ENCODE measurements around the gene FLNB. TPM values are rescaled to one million over a fixed set of nuclear protein-coding genes. Genes with fewer than 3 reads are reported as not detected.

The FLNB gene
- total RNA-seq, 2 experiments from 2014 or later, result 26.3 to 28.4 TPM

DNA sequence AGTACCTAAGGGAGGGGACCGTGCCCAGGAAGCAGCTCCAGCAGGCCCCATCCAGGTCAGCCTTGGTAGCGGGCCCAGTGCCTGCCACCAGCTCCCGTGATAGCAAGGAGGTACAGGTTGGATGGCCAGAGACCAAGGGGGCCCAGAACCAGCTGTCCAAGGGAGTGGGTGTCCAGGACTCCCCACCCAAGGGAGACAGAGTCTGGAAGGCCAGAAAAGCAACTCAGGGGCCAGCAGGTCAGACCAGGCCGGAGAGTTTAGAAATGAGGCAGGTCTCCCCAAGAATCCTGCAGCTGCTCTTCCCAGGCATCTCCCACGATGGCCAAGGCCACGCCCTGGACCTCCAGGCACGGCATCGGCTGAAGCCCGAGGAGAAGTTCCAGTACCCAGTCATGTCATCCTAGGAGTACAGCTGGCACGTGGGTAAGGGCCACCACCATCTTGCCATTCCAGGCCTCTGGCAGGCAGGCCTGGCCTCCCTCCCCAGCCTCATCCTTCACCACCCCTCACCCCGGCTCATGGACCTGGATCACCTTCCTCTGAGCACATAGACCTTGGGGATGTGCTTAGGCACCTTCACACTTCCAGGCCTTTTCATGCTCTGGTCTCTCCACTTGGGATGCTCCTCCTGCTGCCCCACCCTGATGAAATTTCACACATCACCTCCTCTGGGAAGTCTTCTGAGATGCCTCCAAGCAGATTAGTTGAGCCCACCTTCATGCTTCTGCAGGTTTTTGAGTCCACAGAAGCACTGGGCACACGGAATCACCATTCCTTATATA lies 172.1 kb downstream of the FLNB start:
- intact Hi-C loops (cut with micrococcal nuclease), result loop anchor here (10.0 kb wide), 1 partner anchor 235 kb away; no protein-coding TSS in a partner anchor

DNA sequence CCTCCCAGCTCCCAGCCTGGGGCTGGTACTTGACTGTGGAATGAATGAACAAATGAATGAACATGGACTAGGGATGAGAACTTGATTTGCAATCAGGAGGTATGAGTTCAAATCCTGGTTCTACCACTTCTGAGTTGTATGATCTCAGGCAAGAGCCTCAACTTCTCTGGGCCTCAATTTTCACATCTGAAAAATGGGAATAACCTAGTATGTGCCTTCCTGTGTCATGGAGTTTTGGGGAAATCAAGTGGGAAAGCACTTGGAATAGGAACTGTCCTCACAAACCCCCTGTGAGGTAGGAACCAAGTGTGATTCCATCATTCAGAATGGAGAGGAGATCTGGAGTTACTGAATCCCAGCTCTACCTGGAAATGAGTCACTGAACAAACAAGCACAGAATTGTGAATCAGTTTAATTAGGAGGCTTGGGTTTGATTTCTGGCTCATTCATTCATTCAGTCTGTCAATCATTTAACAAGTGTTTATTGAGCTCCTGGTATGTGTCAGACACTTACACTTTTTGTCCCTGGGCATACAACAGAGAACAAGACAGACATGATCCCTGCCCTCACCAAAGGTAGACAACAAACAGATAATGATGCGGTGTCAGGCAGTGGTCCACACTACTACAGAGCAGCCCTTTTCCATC lies 172.8 kb downstream of the FLNB start:
- Mint-ChIP-seq H3K27me3 (peaks cover 4% of the 10 kb centered on the region), H3K27ac (no peak overlapping the region), H3K4me1 (ENCODE audit: low read depth) (peaks cover 14% of the 10 kb centered on the region), H3K36me3 (ENCODE audit: low read depth) (no peaks in the 10 kb centered on the region), H3K9me3 (no peaks in the 10 kb centered on the region), H3K4me3 (no peak overlapping the region)
- POLR2A ChIA-PET, result no interaction called here
- ATAC-seq (no peak), DNase-seq (no peak)
- intact Hi-C loops (cut with micrococcal nuclease), result loop anchor here (10.0 kb wide), 1 partner anchor 234 kb away; no protein-coding TSS in a partner anchor
- TF ChIP-seq, protein P1, sequence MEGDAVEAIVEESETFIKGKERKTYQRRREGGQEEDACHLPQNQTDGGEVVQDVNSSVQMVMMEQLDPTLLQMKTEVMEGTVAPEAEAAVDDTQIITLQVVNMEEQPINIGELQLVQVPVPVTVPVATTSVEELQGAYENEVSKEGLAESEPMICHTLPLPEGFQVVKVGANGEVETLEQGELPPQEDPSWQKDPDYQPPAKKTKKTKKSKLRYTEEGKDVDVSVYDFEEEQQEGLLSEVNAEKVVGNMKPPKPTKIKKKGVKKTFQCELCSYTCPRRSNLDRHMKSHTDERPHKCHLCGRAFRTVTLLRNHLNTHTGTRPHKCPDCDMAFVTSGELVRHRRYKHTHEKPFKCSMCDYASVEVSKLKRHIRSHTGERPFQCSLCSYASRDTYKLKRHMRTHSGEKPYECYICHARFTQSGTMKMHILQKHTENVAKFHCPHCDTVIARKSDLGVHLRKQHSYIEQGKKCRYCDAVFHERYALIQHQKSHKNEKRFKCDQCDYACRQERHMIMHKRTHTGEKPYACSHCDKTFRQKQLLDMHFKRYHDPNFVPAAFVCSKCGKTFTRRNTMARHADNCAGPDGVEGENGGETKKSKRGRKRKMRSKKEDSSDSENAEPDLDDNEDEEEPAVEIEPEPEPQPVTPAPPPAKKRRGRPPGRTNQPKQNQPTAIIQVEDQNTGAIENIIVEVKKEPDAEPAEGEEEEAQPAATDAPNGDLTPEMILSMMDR (IDR thresholded peaks at IDR 0.05), result no peak
- CTCF ChIA-PET, result interaction anchor here (1.0 to 16.9 kb wide), 5 partner anchors 8 to 125 kb away, joined by 3 to 264 read pairs (median 6); partner anchors contain the start of genes HTD2 and RPP14

More for the DNA sequence above, 172.1 kb downstream of the FLNB start:
- TF ChIP-seq, protein P1 (IDR thresholded peaks at IDR 0.05), result no peak
- ChIA-PET CTCF (interaction anchor here (1.0 to 16.9 kb wide), 7 partner anchors 9 to 172 kb away, joined by 3 to 264 read pairs (median 25); partner anchors contain the start of genes FLNB, HTD2 and RPP14), POLR2A (interaction anchor here (0.5 to 1.0 kb wide), 2 partner anchors 117 to 119 kb away, joined by 3 read pairs; no protein-coding TSS in a partner anchor)
- DNase-seq, result no peak
- Mint-ChIP-seq H3K27me3 (peaks cover 8% of the 10 kb centered on the region), H3K36me3 (ENCODE audit: low read depth) (no peaks in the 10 kb centered on the region), H3K4me1 (ENCODE audit: low read depth) (peaks cover 18% of the 10 kb centered on the region), H3K9me3 (no peaks in the 10 kb centered on the region), H3K27ac (no peak overlapping the region), H3K4me3 (no peak overlapping the region)
- ATAC-seq, result no peak

DNA sequence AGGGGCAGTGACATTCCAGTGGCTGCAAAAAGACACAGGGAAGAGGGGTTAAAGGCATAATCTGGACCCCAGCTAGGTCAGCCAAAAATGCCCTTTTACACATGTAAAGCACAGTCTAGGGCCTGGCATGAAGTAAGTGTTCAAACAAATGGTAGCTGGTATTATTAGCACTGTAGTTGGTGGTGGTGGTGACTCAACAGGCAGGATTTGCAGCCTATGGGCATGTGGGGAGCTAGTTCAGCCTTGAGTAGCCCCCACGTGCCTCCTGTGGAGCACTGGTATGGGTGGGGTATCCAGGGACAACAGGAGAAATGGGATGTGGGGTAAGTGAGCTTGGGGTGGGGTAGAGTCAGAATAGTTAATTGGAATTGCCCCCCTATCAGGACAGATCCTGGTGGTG lies 175.0 kb downstream of the FLNB start:
- ATAC-seq (no peak), DNase-seq (no peak)
- Mint-ChIP-seq H3K27ac (no peak overlapping the region), H3K27me3 (no peaks in the 10 kb centered on the region), H3K4me3 (no peak overlapping the region), H3K4me1 (ENCODE audit: low read depth) (peaks cover 8% of the 10 kb centered on the region), H3K36me3 (ENCODE audit: low read depth) (no peaks in the 10 kb centered on the region), H3K9me3 (no peaks in the 10 kb centered on the region)
- ChIA-PET CTCF (interaction anchor here (1.3 to 16.9 kb wide), 2 partner anchors 33 to 123 kb away, joined by 5 to 264 read pairs; partner anchors contain the start of genes HTD2 and RPP14), POLR2A (no interaction called here)
- TF ChIP-seq, protein P1 (IDR thresholded peaks at IDR 0.05), result no peak
- intact Hi-C loops (cut with micrococcal nuclease), result loop anchor here (10.0 kb wide), 1 partner anchor 232 kb away; no protein-coding TSS in a partner anchor

DNA sequence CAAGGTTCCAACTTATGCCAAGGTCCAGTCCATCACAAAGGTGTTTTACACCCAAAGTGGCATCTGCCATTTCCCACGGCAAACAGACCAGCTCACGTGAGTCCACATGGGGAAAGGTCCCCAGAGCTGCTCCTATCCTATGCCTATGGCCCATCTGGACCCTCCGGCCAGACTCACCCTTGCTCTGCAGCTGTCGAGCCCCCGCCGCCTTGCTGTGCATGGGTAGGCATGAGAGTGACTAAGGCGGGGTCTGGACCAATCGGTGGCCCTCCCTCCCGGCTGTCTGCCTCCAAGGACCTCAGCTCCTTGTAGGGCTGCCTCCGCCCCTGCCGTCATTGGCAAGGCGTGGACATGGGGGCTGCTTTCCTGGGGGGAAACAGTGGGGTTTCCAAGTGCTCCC lies 175.7 kb downstream of the FLNB start:
- Mint-ChIP-seq H3K4me3 (no peak overlapping the region), H3K9me3 (no peaks in the 10 kb centered on the region), H3K4me1 (ENCODE audit: low read depth) (peaks cover 1% of the 10 kb centered on the region), H3K27ac (no peak overlapping the region), H3K36me3 (ENCODE audit: low read depth) (no peaks in the 10 kb centered on the region), H3K27me3 (no peaks in the 10 kb centered on the region)
- DNase-seq (no peak), ATAC-seq (no peak)
- TF ChIP-seq, protein P1 (IDR thresholded peaks at IDR 0.05), result no peak
- CTCF ChIA-PET, result interaction anchor here (1.3 to 16.9 kb wide), 3 partner anchors 32 to 123 kb away, joined by 7 to 264 read pairs (median 17); partner anchors contain the start of genes HTD2 and RPP14
- intact Hi-C loops (cut with micrococcal nuclease), result loop anchor here (10.0 kb wide), 1 partner anchor 231 kb away; no protein-coding TSS in a partner anchor
- POLR2A ChIA-PET, result no interaction called here
